GM18873 (cell line): Measurements from ENCODE around the gene UNC119B.

Source experiments
- ATAC-seq: cut with Tn5 transposase; IDR thresholded peaks from one replicate; pipeline ENCODE4 v1.9.1; 2021; ENCODE audit warnings: mild to moderate bottlenecking, moderate library complexity, moderate number of reproducible peaks; ENCODE audit not compliant: unreplicated experiment, low FRiP score

The UNC119B gene

GRCh38 chr12:120761519-120761934, 51.3 kb downstream of the UNC119B start:
- ATAC-seq: no peak

- ATAC-seq: no peak
Measured at GRCh38 chr12:120762086-120762485, 51.8 kb downstream of the UNC119B start.

GRCh38 chr12:120763250-120763649, 53.0 kb downstream of the UNC119B start:
- no peak for ATAC-seq

- no peak for ATAC-seq
Measured at GRCh38 chr12:120764816-120765215, 54.6 kb downstream of the UNC119B start.

GRCh38 chr12:120766566-120766965, 56.3 kb downstream of the UNC119B start:
- no peak for ATAC-seq

- no peak for ATAC-seq
Measured at GRCh38 chr12:120767071-120768024, 57.1 kb downstream of the UNC119B start.

GRCh38 chr12:120771097-120771496, 60.8 kb downstream of the UNC119B start:
- ATAC-seq: no peak
